Esophagus muscularis mucosa (tissue), 4 donors: ENCODE data around the gene HCFC1R1. TPM values are rescaled to one million over a fixed set of nuclear protein-coding genes. Genes with fewer than 3 reads are reported as not detected.
A peak's percentile ranks its signal among the peaks of the same experiment; 100 is the strongest.

Experiments used
- DNase-seq: peaks from one replicate; pipeline ENCODE4 v3.0.0-alpha.2; 2017; ENCODE audit errors: extremely low spot score
- H3K27ac ChIP-seq, 4 donors: fragments of 200-600 bp; sonication (generic); replicated peaks in 1 of 4; 1 replicate in 3 of 4; 2 replicates in 1 of 4; pipeline ENCODE4 v1.5.1; 2016 to 2019; ENCODE audit warnings: mild to moderate bottlenecking in 1 of 4
- H3K27me3 ChIP-seq, 4 donors: fragments of 200-600 bp; sonication (generic); one replicate each; pipeline versions ENCODE4 v1.5.1 to v1.6.0; 2016 to 2019
- H3K36me3 ChIP-seq, 4 donors: fragments of 200-600 bp; sonication (generic); one replicate each; pipeline ENCODE4 v1.5.1; 2016 to 2019
- H3K4me1 ChIP-seq, 4 donors: fragments of 200-600 bp; sonication (generic); one replicate each; pipeline ENCODE4 v1.5.1; 2016 to 2019
- H3K4me3 ChIP-seq, 4 donors: fragments of 200-600 bp; sonication (generic); 1 replicate in 2 of 4; 2 replicates in 2 of 4; pipeline ENCODE4 v1.5.1; 2016 to 2019; ENCODE audit warnings: mild to moderate bottlenecking in 4 of 4, moderate library complexity in 1 of 4
- H3K9me3 ChIP-seq, 4 donors: fragments of 200-600 bp; sonication (generic); 1 replicate in 3 of 4; 2 replicates in 1 of 4; pipeline ENCODE4 v1.5.1; 2016 to 2019
- CTCF ChIP-seq, 3 experiments: fragments of 200-600 bp in 2 of 3; fragments of 450-650 bp in 1 of 3; sonication (generic) in 2 of 3; IDR thresholded peaks; one replicate each; pipeline ENCODE4 v1.5.1; 2017 to 2019; ENCODE audit warnings: antibody characterized with exemption in 3 of 3, mild to moderate bottlenecking in 2 of 3, moderate library complexity in 1 of 3
- EP300 ChIP-seq: sonication (generic); formaldehyde crosslinking; IDR thresholded peaks from one replicate; pipeline ENCODE4 v1.6.1; 2017; ENCODE audit warnings: antibody characterized with exemption
- POLR2A ChIP-seq: fragments of 450-650 bp; IDR thresholded peaks from one replicate; pipeline ENCODE4 v1.6.1; 2017; ENCODE audit warnings: antibody characterized with exemption, moderate library complexity, mild to moderate bottlenecking, low read depth
- POLR2AphosphoS5 ChIP-seq, 2 donors: sonication (generic); formaldehyde crosslinking; IDR thresholded peaks; one replicate each; pipeline ENCODE4 v1.6.1; 2017; ENCODE audit warnings: antibody characterized with exemption in 2 of 2
- WGBS: methylation state at CpG from one replicate; pipeline ENCODE4 v1.1.5; 2018; 5-methylcytosine and 5-hydroxymethylcytosine counted together
- intact Hi-C: fragments of 100-400 bp; cut with DNase I; formaldehyde crosslinking; loops from one replicate; pipeline ENCODE4 v1.15.1; 2023
- total RNA-seq, 4 donors: library from RNA; depleted of rRNA; stranded (reverse); fragments of >200 nt; gene quantifications; one replicate each; pipeline versions ENCODE4 v1.1.0 to v1.2.1, GENCODE V29; 2016

HCFC1R1 gene
- total RNA-seq, 4 donors from 2014 or later = 28.8 to 134 (median 72.2) TPM

GRCh38 chr16:3020247-3020603 is 3.5 kb downstream of the HCFC1R1 start, which contains the start of gene TNFRSF12A:
TSS of gene TNFRSF12A (plus strand) at chr16:3020368. CDS start at chr16:3020398, 30 bp downstream.
- intact Hi-C loops = no loop called here
- WGBS = no CpG with 5 or more reads among the region's 49 CpGs
- peaks cover 0 to 4% (median 0%) of the 10 kb centered on the region in 4 donors for H3K36me3 ChIP-seq
- peaks cover 0 to 30% (median 20%) of the 10 kb centered on the region in 4 donors for H3K27me3 ChIP-seq
- TF ChIP-seq CTCF (IDR thresholded peaks at IDR 0.05) (peak in 1 of 3 experiments; percentile 12), POLR2A (peak; percentile 69), EP300 (no peak), POLR2AphosphoS5 (IDR thresholded peaks at IDR 0.05) (peak; percentile 67 to 77)
- peak within 1 kb of the TSS; percentile 96 to 99 (median 98) for H3K27ac ChIP-seq
- H3K4me1 ChIP-seq = peaks cover 46 to 67% (median 63%) of the 10 kb centered on the region in 4 donors
- peak within 1 kb of the TSS; percentile 66 to 86 (median 74) for H3K4me3 ChIP-seq
- DNase-seq = peak; percentile 93
- no peaks in the 10 kb centered on the region for H3K9me3 ChIP-seq

GRCh38 chr16:3019594-3020246 is 4.0 kb downstream of the HCFC1R1 start:
- H3K27me3 ChIP-seq = peaks cover 0 to 35% (median 20%) of the 10 kb centered on the region in 4 donors
- H3K4me1 ChIP-seq = peaks cover 44 to 62% (median 58%) of the 10 kb centered on the region in 4 donors
- H3K4me3 ChIP-seq = peak overlapping the region; percentile 66 to 86 (median 74)
- no peaks in the 10 kb centered on the region for H3K9me3 ChIP-seq
- peaks cover 0 to 4% (median 0%) of the 10 kb centered on the region in 4 donors for H3K36me3 ChIP-seq
- 55% methylated on average over 22 of the region's 40 CpGs for WGBS
- intact Hi-C loops = no loop called here
- TF ChIP-seq EP300 (no peak), POLR2A (no peak)
- no peak for DNase-seq
- H3K27ac ChIP-seq = peak overlapping the region; percentile 96 to 99 (median 98)

- no peak for DNase-seq
- 15% methylated on average over 16 of the region's 52 CpGs for WGBS
- peaks cover 0 to 51% (median 21%) of the 10 kb centered on the region in 4 donors for H3K27me3 ChIP-seq
- H3K4me3 ChIP-seq = no peak within 1 kb of the TSS
- H3K9me3 ChIP-seq = no peaks in the 10 kb centered on the region
- intact Hi-C loops = no loop called here
- H3K27ac ChIP-seq = no peak within 1 kb of the TSS
- H3K36me3 ChIP-seq = peaks cover 0 to 4% (median 0%) of the 10 kb centered on the region in 4 donors
- H3K4me1 ChIP-seq = peaks cover 31 to 48% (median 43%) of the 10 kb centered on the region in 4 donors
- no peak for TF ChIP-seq POLR2A
- TF ChIP-seq EP300 = no peak
- TF ChIP-seq POLR2AphosphoS5 (IDR thresholded peaks at IDR 0.05) = no peak
- TF ChIP-seq CTCF (IDR thresholded peaks at IDR 0.05) = no peak
Measured at GRCh38 chr16:3017794-3018506, 5.8 kb downstream of the HCFC1R1 start, which contains the start of gene CLDN6. TSS of gene CLDN6 (minus strand) at chr16:3018183. CDS start at chr16:3016021, 2,162 bp downstream.

GRCh38 chr16:3017344-3017743 is 6.4 kb downstream of the HCFC1R1 start:
- WGBS = 72% methylated on average over 9 of the region's 20 CpGs
- TF ChIP-seq POLR2AphosphoS5 (IDR thresholded peaks at IDR 0.05) (no peak), CTCF (IDR thresholded peaks at IDR 0.05) (no peak), EP300 (no peak), POLR2A (no peak)
- H3K36me3 ChIP-seq = peaks cover 0 to 4% (median 0%) of the 10 kb centered on the region in 4 donors
- no peak overlapping the region for H3K4me3 ChIP-seq
- intact Hi-C loops = no loop called here
- peaks cover 25 to 42% (median 37%) of the 10 kb centered on the region in 4 donors for H3K4me1 ChIP-seq
- peaks cover 0 to 57% (median 27%) of the 10 kb centered on the region in 4 donors for H3K27me3 ChIP-seq
- H3K9me3 ChIP-seq = no peaks in the 10 kb centered on the region
- no peak for DNase-seq
- no peak overlapping the region for H3K27ac ChIP-seq
